IPS-NIHi11 (cell line): ENCODE results near the gene PHACTR1.
"Not testable (repeated sequence)": the region's sequence is repeated elsewhere in the genome, so short reads cannot be mapped to it uniquely, and the experiment has no call there.

Experiments used
- DNase-seq: peaks from one replicate; pipeline ENCODE4 v3.0.0; 2012; ENCODE audit warnings: mixed read lengths, low spot score

PHACTR1 gene

DNA sequence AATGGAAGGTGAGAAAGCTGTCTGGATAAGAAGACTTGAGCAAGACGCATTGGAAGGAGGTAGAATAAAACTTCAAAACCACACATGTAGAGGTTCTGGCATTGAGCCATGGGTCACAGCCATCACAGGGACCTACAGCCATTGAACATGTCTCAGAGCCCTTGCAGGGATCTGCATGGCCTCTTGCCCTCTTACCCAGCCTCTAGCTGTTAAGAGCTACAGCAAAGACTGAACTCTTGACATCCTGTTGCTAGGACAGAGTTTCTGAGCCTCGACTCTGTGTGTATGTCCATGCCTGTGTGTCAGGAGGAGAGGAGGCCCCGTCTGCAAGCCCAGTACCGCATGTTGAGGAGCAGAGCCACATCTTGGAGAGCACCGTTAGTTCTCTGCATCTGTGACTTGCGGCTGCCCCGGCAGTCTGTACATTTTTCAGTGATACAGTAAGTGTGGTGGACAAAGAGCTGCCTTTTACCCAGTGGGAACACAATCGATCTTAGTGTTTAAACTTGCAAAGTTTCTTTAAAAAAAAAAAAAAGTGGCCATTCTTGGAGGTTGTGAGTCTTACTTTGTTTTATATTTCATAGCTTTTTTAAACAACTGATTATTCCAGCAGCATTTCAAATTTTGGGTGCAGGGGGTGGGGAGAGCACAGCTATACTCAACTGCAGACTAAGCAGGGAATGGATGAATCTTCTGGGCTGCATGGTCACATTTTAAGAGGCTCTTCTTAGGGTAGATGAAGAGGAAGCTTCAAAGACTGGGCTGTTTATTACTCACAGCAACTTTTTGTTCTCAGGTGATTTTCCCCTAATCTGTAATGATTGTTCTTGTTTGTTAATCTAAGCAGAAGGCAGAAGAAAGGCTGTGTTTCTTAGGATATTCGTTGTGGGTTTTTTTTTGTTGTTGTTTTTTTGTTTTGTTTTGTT is 523.2 kb downstream of the PHACTR1 start:
- DNase-seq: no peak

DNA sequence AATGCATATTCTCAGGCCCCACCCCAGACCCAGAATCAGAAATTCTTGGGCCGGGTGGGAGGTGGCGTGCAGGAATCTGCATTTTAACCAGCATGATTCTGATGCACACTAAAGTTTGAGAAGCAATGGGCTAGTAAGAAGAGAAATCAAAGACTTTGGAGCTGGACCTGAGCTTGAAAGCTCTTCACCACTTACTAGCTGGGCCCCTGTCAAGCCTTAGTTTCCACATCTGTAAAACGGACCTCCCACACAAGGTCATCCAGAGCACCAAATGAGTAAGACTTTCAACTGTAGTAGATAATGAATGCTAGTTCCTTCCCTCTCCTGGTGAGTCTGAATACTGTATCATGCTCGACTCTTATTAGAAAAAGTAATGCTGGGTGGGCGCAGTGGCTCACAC is 524.8 kb downstream of the PHACTR1 start:
- DNase-seq: no peak

DNA sequence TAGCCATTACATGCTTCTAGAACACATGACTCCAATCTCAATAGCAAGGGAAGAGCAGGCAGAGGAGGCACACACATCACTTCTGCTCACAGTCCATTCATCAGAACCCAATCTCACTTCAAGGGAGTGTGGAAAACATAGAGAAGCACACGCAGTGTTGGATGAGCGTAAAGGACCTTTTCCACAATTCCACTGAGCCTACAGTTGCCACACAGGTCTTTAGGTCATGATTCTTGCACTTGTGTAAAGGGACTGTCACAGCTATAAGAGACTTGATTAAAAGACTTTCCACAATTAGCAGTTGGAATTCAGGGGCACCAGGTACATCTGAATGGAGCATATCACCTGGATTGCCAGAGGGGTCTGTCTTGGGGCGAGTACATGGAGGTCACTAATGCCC is 525.6 kb downstream of the PHACTR1 start:
- no peak for DNase-seq

DNA sequence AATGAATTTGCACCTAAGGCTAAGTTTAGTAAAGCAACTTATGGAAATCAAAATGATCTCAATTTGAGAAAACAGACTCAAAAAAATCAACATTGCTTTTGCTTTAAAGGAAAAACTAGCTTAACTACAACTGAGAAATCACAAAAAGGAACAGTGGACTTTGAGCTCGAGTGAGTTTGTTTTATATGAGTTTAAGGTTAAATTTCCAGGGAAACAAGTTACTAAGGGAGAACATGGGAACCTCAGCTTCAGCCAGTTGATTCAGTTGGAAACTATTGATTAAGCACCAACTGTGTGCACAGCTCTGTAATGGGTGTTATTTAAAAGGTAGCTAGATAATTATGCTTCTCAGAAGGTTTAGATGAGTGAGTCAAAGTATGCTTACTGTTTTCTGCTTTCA is 526.0 kb downstream of the PHACTR1 start:
- DNase-seq: no peak

DNA sequence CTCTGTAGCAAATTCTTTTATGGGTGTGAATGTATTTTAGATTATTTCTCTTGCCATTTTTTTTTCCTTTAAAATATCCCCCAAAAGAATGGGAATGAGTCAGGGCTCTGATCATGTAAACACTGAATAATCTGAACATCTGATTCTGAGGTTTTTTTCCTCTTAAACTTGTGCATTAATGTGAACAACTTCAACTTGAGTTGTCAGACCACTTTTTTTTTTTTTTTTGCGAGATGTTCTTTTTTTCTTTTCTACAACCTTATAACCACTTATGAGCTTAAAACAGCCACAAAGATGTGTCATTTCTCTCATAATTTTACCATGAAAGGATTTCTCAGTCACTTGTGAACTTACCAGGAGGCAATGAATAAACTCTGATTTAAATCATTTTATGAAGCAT is 526.5 kb downstream of the PHACTR1 start:
- DNase-seq: no peak

DNA sequence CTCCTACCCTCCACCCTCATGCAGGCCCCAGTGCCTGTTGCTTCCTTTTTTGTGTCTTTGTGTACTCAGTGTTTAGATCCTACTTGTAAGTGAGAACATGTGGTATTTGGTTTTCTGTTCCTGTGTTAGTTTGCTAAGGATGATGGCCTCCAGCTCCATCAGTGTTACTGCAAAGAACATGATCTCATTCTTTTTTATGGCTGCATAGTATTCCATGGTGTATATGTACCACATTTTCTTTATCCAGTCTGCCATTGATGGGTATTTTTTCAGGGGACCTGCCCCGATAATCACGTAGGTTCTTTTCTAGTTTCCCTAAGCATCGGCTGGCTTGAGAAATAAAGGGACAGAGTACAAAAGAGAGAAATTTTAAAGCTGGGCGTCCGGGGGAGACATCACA is 527.2 kb downstream of the PHACTR1 start:
- DNase-seq: not testable (repeated sequence)

DNA sequence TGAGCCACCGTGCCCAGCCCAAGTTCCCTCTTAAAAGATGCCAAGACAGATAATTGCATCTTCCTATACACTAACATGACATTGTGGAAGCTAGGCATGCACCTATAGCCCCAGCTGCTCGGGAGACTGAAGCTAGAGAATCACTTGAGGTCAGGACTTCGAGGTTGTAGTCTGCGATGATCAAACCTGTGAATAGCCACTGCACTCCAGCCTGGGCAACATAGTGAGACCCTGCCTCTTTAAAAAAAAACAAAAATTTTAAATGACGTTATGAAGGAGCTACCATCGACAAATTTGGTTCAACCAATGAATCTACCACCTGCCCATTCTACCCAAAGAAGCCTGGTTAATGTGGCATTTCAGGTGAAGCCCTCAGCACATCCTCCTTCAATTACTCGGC is 531.1 kb downstream of the PHACTR1 start:
- DNase-seq: no peak

DNA sequence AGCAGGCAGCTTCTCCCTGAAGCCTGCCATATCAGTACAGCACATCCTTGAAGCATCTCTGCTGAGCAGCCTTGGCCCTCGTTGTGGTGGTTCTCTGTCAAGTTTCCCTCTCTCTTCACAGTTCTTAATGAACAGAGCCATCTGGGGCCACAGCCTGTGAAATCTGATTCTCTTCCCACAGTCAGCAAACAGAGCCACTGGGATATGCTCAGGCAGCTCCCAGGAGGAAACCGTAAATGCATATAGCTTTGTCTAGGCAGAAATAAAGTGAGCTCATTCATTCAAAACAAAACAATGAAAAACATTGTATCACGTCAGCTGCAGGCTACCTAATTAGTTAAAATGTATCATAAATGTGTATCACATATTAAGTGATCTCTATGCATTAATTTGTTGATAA is 531.5 kb downstream of the PHACTR1 start:
- DNase-seq: peak; percentile 27

DNA sequence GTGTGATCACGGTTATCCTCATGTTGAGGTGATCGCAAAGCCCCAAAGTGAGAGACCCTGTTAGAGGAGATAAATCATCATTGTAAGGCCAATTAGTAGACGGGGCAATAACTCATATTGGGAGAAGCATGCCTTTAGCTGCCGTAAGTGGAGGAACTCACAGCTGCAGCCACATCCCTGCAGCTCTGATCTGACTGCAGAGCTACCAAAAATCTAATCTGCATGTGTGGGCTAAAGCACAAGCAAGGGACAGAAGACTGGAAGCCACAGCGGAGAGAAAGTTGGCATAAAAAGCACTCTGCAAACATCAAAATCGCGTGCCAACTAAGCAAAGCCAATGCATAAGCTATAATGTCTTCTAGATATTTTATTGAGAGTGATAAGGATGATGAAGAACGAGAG is 532.0 kb downstream of the PHACTR1 start:
- DNase-seq: no peak

DNA sequence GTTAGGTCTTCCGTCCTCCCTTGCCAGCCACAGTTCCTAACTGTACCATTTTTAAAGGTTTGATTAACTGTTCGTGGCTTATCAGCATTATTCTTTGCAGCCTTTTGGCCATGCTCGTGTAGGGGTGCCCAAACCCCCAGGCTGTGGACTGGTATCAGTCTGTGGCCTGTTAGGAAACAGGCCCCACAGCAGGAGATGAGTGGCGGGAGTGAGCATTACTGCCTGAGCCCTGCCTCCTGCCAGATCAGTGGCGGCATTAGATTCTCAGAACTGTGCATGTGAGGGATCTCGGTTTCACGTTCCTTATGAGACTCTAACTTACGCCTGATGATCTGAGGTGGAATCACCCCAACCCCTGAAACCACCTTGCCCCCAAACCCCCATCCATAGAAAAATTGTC is 532.4 kb downstream of the PHACTR1 start:
- no peak for DNase-seq

DNA sequence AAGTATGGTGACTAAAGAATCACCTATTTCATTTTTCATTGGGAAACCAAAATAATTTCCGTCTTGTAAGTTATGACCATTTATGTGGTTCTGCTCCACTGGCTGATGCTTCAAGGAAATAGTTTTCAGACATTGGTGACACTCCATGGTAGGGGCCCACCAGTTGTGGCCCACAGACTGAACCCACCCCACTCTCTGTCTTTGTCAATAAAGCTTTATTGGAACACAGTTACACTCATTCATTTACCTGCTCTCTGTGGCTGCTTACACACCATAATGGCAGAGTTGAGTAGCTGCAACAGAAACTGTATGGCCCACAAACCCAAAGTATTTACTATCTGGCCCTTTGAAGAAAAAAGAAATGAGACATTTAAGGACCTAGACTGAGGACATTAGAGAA is 533.2 kb downstream of the PHACTR1 start:
- no peak for DNase-seq

DNA sequence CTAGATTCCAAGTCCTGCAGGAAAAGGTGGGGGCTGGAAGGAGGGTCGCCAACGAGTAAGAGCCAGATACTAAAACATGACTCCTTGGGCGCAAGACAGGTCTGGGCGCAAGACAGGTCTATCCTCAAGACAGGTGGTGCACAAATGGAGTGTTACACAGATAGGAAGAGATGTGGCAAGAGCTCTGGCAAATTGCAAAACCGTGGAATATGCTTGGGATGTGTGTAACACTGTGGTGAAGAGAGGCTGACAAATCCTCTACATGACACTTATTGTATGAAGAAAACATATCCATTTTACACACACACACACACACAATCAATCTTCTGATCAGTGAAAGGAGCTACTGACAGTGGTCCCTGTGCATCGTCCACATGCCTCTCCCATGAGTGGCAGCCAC is 534.1 kb downstream of the PHACTR1 start:
- no peak for DNase-seq

DNA sequence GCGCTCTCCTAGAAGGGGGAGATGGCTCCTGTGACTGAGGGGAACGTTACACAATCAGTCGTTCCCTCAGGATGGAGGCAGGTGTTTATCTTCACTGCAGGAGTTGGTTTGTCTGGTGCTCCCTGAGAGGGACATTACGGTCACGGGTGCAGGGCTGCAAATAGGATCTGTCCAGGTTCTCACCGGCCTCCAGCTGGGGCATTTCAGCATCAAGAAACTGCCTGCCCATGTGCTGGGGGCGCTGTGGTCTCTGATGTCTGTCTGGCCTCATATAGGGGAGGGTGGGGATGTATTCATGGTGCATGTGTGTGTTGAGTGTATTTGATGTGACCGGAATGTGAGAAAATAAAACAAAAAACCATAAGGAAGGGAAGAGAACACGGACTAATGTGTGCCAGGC is 534.7 kb downstream of the PHACTR1 start:
- no peak for DNase-seq

DNA sequence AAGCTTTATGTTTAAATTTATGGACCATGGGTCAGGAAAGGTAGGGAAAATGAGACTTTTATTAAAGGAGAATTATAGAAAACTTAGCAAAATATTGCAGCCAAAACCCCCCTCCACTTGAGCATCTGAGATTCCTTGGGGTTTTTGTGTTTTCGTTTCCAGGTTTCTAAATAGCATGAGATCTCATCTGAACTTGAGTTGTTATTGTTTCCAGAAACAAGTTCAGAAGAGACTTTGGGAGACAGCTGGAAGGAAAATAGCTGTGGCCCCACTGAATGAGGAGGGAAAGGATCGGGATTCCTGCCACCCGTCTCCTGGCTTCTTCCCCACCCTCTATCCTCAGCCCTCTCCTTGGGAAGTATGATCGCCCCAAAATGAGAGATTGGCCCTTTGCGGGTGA is 536.2 kb downstream of the PHACTR1 start:
- no peak for DNase-seq

DNA sequence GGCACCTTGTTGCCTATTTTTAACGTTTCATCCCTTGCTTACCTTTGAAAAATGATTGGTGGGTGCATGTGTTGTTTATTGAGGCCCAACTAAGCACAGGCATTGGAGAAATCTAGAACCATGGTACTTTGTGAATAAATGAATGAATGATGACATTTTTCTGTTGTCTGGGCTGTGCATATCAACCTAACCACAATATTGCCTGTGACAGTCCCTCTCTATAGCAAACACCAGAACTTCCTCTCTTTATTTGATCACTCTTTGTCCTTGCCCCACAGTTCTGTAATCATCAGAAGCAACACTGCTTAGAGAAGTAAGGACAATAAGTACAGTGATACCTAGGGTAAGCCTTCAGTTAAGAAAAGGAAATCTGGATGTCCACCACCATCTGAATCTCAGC is 536.7 kb downstream of the PHACTR1 start:
- no peak for DNase-seq

DNA sequence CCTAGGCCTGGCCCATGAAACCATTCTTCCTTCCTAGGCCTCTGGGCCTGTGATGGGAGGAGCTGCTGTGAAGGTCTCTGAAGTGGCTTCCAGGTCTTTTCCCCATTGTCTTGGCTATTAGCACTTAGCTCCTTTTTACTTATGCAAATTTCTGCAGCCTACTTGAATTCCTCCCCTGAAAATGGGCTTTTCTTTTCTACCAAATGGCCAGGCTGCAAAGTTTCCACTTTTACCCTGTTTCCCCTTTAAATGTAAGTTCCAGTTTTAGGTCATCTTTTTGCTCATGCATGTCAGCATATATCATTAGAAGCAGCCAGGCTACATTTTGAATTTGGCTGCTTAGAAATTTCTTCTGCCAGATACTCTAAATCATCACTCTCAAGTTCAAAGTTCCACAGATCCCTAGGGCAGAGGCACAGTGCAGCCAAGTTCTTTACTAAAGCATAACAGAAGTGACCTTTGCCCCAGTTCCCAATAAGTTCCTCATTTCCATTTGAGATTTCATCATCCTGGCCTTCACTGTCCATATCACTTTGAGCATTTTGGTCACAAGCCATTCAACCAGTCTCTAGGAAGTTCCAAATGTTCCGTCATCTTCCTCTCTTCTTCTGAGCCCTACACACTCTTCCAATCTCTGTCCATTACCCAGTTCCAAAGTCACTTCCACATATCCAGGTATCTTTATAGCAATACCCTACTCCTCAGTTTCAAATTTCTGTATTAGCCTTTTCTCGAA is 539.9 kb downstream of the PHACTR1 start:
- DNase-seq: no peak

DNA sequence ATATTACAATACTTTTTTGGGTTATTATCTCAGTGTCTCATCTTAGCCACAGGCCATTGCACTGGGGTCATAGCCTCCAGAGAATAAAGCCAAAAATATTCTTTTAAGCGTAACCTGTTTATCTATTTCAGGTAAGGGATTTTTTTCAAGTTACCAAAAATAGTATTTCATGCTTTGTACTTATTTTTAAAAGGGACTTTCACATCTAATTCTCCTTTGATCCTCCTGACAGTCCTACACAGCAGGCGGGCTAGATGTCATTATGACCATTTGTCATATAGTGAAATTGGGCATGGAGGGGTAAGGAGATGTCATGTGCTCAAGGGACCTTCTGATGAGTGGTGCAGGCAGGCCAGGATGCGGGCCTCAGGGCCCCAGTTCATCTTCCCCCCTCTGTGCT is 542.8 kb downstream of the PHACTR1 start:
- no peak for DNase-seq

DNA sequence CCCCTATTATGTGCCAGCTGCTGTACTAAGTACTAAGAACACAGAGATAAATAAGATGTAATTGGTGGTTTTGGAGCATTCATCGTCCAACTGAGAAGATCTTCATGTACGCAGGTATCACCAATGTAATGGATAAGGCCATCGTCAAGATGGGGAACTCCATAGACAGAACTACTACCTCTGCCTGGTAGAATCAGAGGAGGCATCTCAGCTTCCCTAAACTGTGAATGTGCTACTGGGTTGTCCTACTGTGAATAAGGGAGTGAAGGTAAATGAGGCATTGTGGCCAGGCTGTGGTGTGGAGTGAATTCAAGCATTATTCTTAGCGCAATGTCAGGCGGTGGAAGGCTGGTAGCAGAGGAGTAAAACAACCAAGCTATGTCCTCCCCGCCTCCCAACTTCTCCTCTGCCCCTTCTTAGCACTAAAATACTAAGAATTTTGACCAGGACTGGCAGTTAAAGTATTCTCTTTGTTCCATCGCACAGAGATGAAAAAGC is 543.6 kb downstream of the PHACTR1 start:
- no peak for DNase-seq

DNA sequence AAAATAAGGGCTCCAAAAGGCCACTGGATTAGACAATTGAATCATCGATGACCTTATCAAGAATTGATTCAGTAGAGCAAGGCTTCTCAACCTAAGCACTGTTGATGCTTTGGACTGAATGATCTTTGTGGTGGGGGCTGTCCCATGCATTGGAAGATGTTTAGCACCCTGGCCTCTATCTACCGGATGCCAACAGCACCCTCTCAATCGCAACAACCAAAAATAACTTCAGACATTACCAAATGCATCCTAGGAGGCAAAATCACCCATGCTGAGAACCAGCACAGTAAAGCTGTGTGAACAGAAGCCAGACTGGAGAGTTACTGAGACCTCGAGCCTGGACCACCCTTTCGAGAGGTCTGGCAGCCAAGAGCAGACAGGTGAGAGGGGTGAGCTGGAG is 544.3 kb downstream of the PHACTR1 start:
- DNase-seq: no peak

DNA sequence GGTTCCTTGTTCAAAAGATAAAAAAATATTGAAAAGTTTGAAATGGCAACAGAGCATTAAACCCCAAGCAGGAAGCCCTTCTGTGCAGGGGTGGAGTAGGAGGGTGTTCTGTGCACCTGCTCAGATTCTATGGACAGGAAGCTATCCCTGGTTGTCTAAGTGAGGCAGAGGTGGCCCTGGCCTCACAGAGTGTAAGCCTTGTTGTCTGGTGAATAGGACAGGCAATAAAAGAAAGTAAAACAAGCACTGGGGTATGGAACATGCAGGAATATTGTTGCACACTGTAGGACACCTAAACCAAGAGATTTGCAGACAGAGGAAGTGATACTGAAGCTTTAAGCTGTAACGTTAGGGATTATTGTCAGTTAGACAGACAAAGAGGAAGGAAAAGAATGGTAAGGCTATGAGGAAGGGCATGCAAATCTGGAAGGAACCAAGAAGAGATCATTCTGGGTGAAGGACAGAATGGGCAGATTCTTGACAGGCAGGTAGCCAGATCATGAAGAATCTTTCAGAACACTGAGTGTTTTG is 545.0 kb downstream of the PHACTR1 start:
- DNase-seq: no peak

DNA sequence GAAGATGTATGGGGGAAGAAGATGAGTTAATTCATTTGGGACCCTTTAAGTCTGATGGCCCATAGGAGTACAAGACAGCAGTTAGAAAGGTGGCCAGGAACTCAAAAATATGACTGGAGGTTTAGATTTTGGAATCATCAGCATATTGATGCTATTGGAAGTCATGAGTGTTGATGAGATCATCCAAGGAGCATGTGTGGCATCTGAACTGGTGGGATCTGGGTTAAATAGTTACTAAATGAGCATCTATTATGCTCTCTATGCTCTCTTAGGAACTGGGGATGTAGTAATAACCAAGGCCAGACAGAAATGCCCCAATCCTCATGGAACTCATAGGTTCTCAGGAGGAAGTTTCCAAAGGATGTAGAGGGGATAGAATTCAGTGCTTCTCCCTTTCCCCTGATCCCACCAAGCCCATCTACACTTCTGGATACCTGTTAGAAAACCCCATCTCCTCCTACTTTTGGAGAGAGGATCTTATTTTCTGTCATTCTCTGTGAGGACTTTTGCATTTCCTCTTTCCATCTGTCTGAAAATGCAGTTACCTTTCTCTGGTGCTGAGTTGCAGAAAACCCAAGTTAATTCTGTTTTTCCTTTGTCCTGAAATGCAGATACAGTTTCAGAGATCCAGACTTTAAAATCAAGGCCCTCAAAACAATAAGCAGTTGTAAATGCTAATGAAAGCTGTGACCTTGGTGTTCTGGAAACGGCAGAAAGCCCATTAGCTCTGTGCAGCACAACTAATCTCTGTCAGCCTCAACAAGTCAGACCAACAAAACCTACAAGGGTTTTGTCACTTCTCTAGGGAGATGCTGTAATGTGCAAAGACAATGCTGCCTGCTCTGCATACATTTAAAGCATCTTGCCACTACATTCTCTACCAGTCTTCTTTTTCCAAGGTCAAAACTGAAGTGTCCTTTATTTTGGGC is 546.0 kb downstream of the PHACTR1 start:
- no peak for DNase-seq

DNA sequence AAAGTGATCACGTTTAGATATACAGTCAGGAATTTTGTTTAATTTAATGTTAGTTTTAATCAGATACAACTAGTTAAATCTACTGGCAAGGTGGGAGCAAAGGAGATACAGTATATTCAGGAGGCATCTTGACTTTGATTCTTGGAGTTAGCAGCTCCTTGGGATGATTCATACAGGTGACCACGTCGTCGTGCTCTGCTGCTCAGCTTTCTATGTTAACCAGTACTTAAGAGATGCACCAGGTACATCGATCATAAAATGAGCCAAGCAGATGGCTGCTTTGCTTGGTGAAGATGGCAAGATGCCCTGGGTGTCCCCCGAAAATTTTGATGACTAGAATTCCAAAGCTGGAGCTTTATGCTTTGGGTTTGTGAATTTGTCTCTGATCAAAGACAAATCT is 547.1 kb downstream of the PHACTR1 start:
- no peak for DNase-seq
